HUDEP-2 (cell line): ENCODE results near the gene INTS6.

Source experiments
- DNase-seq, 76 experiments: peaks; one replicate each; lab custom pipeline; 2025; ENCODE audit not compliant: unreplicated experiment in 76 of 76; lab: John Stamatoyannopoulos, UW

INTS6 gene

DNA sequence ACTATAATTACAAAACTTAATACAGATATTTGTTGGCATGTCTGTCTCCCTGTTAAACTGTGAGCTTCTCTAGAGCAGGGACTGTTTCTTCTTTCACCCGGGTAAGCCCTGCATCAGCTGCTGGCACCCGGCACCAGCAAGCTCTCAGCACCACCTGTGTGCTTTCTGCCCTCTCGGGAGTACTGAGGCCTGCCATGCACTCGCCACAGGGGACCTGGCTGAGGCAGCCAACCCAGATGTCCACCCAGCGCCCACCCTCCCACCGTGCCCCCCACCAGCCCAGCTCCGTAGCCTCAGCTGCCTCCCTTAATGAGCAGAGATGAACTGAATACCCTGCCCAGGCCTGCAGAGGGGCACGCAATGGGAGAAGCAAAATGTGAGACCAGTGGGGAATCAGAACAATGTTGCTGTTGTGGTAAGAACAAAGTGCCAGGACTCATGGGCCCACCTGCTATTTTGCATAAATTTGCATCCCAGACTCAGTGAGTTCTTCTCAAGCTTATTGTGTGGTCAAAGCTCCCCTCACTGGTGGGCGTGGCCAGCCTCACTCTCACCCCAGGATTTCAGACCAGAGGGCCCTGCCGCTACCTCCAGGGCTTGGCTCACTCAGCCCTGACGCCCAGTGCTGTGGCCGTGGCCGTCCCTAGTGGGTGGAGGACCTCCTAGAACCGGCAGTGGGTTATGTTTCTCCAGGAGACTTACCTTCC is 128.0 kb downstream of the INTS6 start:
- DNase-seq: no peak

DNA sequence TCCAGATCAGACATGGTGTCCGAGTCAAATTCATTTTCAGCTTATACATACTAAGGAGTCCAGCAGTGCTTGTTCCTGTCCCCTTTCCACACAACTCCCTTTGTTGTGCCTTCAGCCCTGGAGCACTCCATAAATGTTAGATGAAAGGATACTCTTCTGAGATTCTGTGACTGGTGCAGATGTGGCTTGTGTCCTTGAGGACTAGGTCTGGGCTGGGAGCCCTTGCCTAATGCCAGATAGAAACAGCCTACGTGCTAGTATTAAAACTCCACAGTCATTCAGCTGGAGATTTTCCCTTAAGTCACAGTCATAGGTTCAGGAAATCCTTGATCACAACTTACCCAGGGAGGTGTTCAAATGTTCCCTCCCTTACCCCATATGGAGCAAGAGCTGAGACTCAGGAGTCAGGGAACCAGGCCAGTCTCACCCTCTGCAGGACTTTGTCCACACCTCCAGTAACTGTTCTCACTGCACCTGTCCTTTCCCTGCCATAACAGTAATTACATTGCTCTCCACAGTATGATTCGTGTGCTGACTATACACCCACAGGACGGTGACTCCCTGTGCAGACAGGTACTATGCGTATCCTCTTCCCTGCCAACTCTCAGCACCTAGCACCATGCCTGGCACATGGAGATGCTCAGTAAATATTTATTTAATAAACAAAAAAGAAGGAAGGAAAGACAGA is 128.9 kb downstream of the INTS6 start:
- no peak for DNase-seq

DNA sequence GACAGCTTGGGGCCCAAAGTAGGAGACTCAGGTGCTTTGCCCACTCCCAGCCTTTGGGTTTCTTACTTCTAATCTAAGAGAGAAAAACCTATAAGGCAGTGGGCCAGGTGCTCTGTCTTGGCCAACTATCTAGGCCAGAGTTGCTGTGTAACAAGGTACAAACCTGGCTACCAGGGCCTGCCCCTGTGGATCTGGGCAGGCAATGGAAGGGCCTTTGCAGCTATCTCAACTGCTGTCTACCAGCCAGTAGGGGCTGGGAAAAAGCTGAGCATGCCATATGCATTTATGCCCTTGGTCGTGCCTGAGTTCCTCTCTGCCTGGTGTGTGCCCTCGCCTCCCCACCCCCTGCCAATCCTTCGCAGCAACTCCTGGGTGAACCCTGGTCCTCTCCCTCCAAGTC is 130.0 kb downstream of the INTS6 start:
- no peak for DNase-seq

DNA sequence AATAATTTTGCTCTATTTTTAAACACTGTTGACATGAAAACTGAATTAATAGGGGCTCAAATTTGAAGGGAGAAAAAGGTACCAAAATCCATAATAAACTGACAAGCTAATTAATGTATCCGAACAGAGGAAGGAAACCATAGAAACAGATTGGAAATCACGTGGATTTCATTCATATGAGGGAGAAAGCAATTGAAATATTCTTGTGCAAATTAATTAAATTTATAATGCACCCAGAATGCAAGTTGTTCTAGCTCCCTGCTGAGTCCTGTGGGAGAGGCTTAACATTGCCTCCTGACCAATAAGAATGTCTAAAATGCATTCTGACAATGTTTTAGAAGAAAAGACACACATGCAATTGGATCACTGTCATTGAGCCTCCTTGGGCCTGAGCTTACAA is 131.0 kb downstream of the INTS6 start:
- DNase-seq: no peak

DNA sequence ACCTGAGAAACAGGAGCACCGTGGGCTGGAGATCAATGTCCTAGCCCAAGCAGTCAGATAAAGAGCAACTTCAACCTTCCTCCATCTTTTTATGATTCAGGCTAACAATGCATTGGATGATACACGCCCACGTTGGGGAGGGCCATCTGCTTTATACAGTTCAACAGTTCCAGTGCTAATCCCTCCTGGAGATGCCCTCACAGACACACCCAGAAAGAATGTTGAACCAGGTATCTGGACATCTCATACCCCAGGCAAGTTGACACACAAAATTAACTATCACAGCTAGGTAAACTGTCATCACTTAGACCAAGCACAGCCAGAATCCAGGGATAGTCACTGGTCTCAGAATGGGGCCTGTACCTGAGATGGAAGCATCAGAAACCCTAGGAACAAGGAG is 134.0 kb downstream of the INTS6 start:
- DNase-seq: no peak

DNA sequence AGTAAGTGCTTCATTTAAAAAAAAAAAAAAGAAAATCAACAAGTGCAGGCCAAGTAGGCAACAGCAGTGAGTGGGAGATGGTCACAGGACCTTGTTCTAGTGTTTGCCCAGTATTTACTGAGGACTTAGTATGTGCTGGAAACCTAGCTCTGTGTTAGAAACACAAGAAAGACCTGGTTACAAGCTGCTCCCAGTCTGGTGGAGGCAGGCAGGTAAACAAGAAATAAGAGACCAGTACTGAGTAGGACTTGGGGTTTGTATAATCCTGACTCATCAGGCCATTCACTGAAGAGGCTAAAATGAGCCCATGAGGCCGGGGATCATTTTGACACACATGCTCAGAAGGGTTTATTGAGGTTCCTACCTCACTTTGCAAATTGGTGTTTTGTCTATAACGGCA is 134.8 kb downstream of the INTS6 start:
- no peak for DNase-seq

DNA sequence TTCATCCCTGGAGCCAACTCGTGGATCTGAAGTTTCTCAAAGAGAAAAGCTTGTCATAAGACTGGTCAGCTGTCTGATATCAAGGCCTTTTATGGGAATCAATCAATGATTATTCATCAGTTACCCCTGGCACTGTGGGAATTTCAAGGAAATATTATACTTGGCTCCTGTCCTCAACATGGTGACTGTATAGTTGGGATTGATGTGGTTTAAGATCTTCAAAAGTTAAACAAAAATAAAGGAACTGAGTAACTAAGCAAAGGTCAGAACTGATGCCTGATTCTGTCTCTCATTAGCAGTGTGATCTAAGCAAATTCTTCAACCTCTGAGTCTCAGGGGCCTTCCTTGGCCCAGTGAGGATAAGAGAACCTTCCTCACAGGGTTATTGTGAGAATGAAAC is 135.6 kb downstream of the INTS6 start:
- DNase-seq: no peak

DNA sequence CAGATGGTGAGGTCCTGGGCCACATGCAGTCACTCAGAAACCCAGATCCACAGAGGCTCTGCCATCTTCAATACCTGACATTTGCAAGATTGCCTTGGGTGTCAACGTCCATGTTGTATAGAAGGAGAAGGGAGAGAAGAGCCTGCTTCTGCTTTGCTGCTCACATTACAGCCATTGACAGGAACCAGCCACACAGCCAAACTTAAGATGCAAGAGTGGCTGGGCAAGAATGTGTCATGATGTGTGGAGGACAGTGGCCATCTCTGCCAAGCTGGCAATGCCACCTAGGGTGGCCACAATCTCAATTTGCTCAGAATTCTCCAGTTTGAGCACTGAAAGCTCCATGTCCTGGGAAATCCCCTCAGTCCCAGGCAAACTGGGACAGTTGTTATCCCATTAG is 139.2 kb downstream of the INTS6 start:
- no peak for DNase-seq

DNA sequence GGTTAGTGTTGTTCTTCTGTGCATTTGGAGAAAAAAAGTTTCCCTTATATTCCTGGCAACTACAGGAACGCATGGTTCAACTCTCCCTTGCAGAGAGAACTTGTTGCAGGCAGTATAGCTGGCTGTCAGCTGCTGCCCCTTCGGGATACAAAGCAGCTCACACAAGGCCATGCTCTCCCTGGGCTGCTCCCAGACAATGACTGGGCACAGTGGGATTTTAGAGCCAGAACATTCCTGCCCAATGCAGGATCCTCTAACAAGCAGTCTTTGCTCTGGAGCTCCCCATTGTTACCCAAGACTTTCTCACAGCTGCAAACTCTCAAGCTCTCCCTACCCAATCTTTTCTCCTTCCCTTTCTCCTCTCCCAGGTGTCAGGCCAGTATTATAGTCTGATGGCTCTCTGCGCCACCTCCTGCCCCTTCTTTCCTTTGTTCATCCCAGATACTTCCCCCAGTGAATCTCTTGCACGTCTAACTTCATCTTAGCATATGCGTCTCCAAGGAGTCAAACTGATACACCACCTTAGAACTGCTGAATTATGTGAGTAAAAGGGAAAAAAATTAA is 140.8 kb downstream of the INTS6 start:
- DNase-seq: no peak
